HepG2 (cell line): Measurements from ENCODE around the gene PCBD2. TPM values are rescaled to one million over a fixed set of nuclear protein-coding genes. Genes with fewer than 3 reads are reported as not detected.

Experiments
- ATAC-seq: fragments of 200-7000 bp; cut with Tn5 transposase; 3 replicates; pipeline ENCODE4 v1.9.1; 2020; ENCODE audit warnings: mild to moderate bottlenecking, moderate library complexity
- BruUV-seq: library from RNA; stranded (reverse); fragments of 400-500 nt; replicated peaks from 2 replicates; lab custom pipeline; 2021; lab: Mats Ljungman, UMichigan
- CTCF ChIA-PET: fragments of 300-600 bp; formaldehyde crosslinking; extraction: SDS; loops from one replicate; lab custom pipeline; 2021; ENCODE audit warnings: low total read pairs, inconsistent platforms, low intra/inter-chr PET ratio; lab: Yijun Ruan, JAX
- POLR2A ChIA-PET: fragments of 350-600 bp; sonication (Branson Sonifier 250); formaldehyde crosslinking; loops from one replicate; lab custom pipeline; 2020; ENCODE audit warnings: antibody characterized with exemption, inconsistent platforms; lab: Yijun Ruan, JAX
- DNase-seq: peaks from one replicate; pipeline ENCODE4 v3.0.0-alpha.2; 2015; ENCODE audit warnings: low spot score
- FAIRE-seq: peaks from 3 replicates; lab custom pipeline; 2011; peaks lifted over from hg19 to GRCh38; lab: Jason Lieb, UNC
- H2AFZ ChIP-seq: one replicate; pipeline ENCODE4 v1.6.1; 2011; ENCODE audit warnings: low read length, inconsistent platforms
- H3K27ac ChIP-seq: fragments of 300-600 bp; 3 replicates; pipeline ENCODE4 v1.8.0; 2011; ENCODE audit warnings: mixed run types, mild to moderate bottlenecking, mixed read lengths, low read length, inconsistent platforms; ENCODE audit not compliant: insufficient read depth; ENCODE audit errors: extremely low read length
- H3K27me3 ChIP-seq, 2 experiments: fragments of 200-600 bp in 1 of 2; 2 replicates in 1 of 2; 3 replicates in 1 of 2; pipeline versions ENCODE4 v1.6.0 to v1.8.0; 2011; ENCODE audit warnings: low read length in 2 of 2, mild to moderate bottlenecking in 2 of 2, moderate library complexity in 2 of 2, inconsistent platforms in 1 of 2; ENCODE audit not compliant: insufficient read depth in 2 of 2, control insufficient read depth in 1 of 2
- H3K36me3 ChIP-seq, 2 experiments: fragments of 200-600 bp in 1 of 2; replicated peaks in 1 of 2; 2 replicates in 1 of 2; 3 replicates in 1 of 2; pipeline versions ENCODE4 v1.5.1 to v1.8.0; 2011; ENCODE audit warnings: low read length in 2 of 2, inconsistent platforms in 1 of 2; ENCODE audit not compliant: insufficient read depth in 2 of 2, control insufficient read depth in 1 of 2
- H3K4me1 ChIP-seq: 2 replicates; pipeline ENCODE4 v1.5.1; 2012; ENCODE audit warnings: low read length, inconsistent platforms; ENCODE audit not compliant: insufficient read depth
- H3K4me2 ChIP-seq: 2 replicates; pipeline ENCODE4 v1.6.0; 2011; ENCODE audit warnings: low read depth, low read length, inconsistent platforms
- H3K4me3 ChIP-seq, 3 experiments: fragments of 200-600 bp in 1 of 3; sonication (generic), shearing (Covaris generic) in 1 of 3; replicated peaks in 1 of 3; 2 replicates each; pipeline ENCODE4 v1.5.1; 2011 to 2016; ENCODE audit warnings: low read length in 3 of 3, inconsistent platforms in 2 of 3, low read depth in 2 of 3, mild to moderate bottlenecking in 2 of 3, control low read depth in 1 of 3, mixed read lengths in 1 of 3; ENCODE audit not compliant: insufficient read depth in 1 of 3
- H3K79me2 ChIP-seq: one replicate; pipeline ENCODE4 v1.6.1; 2011; ENCODE audit warnings: low read length, inconsistent platforms; ENCODE audit not compliant: insufficient read depth
- H3K9ac ChIP-seq: 2 replicates; pipeline ENCODE4 v1.6.0; 2011; ENCODE audit warnings: mild to moderate bottlenecking, low read depth, low read length, inconsistent platforms; ENCODE audit not compliant: insufficient read depth
- H3K9me3 ChIP-seq: 2 replicates; pipeline ENCODE4 v1.5.1; 2012; ENCODE audit warnings: mild to moderate bottlenecking, low read length
- H4K20me1 ChIP-seq: 2 replicates; pipeline ENCODE4 v1.6.0; 2011; ENCODE audit warnings: inconsistent platforms, mild to moderate bottlenecking, low read length, moderate library complexity; ENCODE audit not compliant: insufficient read depth
- AKAP8 ChIP-seq: sonication (generic); formaldehyde crosslinking; IDR thresholded peaks from 2 replicates; pipeline ENCODE4 v1.5.1; 2020; ENCODE audit warnings: mild to moderate bottlenecking, missing genetic modification reagents
- CREB3 ChIP-seq: sonication (generic); formaldehyde crosslinking; IDR thresholded peaks from 2 replicates; pipeline ENCODE4 v1.5.0; 2020; ENCODE audit warnings: missing genetic modification reagents
- CTCF ChIP-seq: sonication (generic); formaldehyde crosslinking; IDR thresholded peaks from 2 replicates; pipeline ENCODE4 v1.5.0; 2020; ENCODE audit warnings: mild to moderate bottlenecking, missing genetic modification reagents, moderate library complexity
- E2F1 ChIP-seq: sonication (generic); formaldehyde crosslinking; IDR thresholded peaks from 2 replicates; pipeline ENCODE4 v1.5.0; 2020; ENCODE audit warnings: missing genetic modification reagents
- MAFG ChIP-seq: sonication (generic); formaldehyde crosslinking; IDR thresholded peaks from 2 replicates; pipeline ENCODE4 v1.5.1; 2020; ENCODE audit warnings: mild to moderate bottlenecking, missing genetic modification reagents
- MBNL3 ChIP-seq: fragments of 250-450 bp; sonication (Bioruptor Pico); conservative IDR thresholded peaks from 2 replicates; pipeline ENCODE4 v1.8.0; 2022; ENCODE audit warnings: mild to moderate bottlenecking, inconsistent platforms
- MEF2D ChIP-seq: sonication (generic); formaldehyde crosslinking; IDR thresholded peaks from 2 replicates; pipeline ENCODE4 v1.5.1; 2020; ENCODE audit warnings: mild to moderate bottlenecking, missing genetic modification reagents
- POGZ ChIP-seq: sonication (generic); formaldehyde crosslinking; IDR thresholded peaks from 2 replicates; pipeline ENCODE4 v1.4.0; 2020; ENCODE audit warnings: mild to moderate bottlenecking, missing genetic modification reagents
- POLR2AphosphoS5 ChIP-seq: IDR thresholded peaks from 2 replicates; pipeline ENCODE4 v1.6.1; 2012; ENCODE audit warnings: low read depth, low read length
- ZFP90 ChIP-seq: sonication (generic); formaldehyde crosslinking; IDR thresholded peaks from 2 replicates; pipeline ENCODE4 v1.8.0; 2022; ENCODE audit warnings: missing genetic modification reagents, mild to moderate bottlenecking, inconsistent platforms, borderline replicate concordance
- ZHX1 ChIP-seq: sonication (generic); formaldehyde crosslinking; IDR thresholded peaks from 2 replicates; pipeline ENCODE4 v1.8.1; 2022; ENCODE audit warnings: low read depth, mild to moderate bottlenecking, missing genetic modification reagents
- ZNF17 ChIP-seq: sonication (generic); formaldehyde crosslinking; IDR thresholded peaks from 2 replicates; pipeline ENCODE4 v1.5.0; 2020; ENCODE audit warnings: mild to moderate bottlenecking, missing genetic modification reagents
- ZNF333 ChIP-seq: sonication (generic); formaldehyde crosslinking; IDR thresholded peaks from 2 replicates; pipeline ENCODE4 v1.4.0; 2020; ENCODE audit warnings: mild to moderate bottlenecking, missing genetic modification reagents, borderline replicate concordance
- ZNF414 ChIP-seq: sonication (generic); formaldehyde crosslinking; IDR thresholded peaks from 2 replicates; pipeline ENCODE4 v1.5.0; 2020; ENCODE audit warnings: missing genetic modification reagents
- ZNF562 ChIP-seq: sonication (generic); formaldehyde crosslinking; IDR thresholded peaks from 2 replicates; pipeline ENCODE4 v1.8.0; 2022; ENCODE audit warnings: missing genetic modification reagents, borderline replicate concordance
- WGBS: methylation state at CpG from one replicate; pipeline ENCODE4 v1.1.6; 2017; ENCODE audit warnings: low lambda C conversion rate; 5-methylcytosine and 5-hydroxymethylcytosine counted together
- in situ Hi-C: cut with HindIII; loops from 2 replicates; pipeline ENCODE4 v1.10.0; 2017; ENCODE audit warnings: low pct_unique_long_range_greater_than_20kb; ENCODE audit not compliant: extremely low pct_ligation_motif_present
- intact Hi-C: fragments of 100-400 bp; cut with micrococcal nuclease; formaldehyde crosslinking; loops from one replicate; pipeline ENCODE4 v1.10.0; 2022; ENCODE audit not compliant: unreplicated experiment
- polyA plus RNA-seq, 8 experiments: library from polyadenylated mRNA; depleted of rRNA in 3 of 8; stranded (reverse) in 7 of 8; unstranded in 1 of 8; fragments of >200 nt; fragmentation: Illumina TruSeq in 4 of 8; extraction: Trizol in 4 of 8; gene quantifications; 2 replicates each; pipeline versions ENCODE4 v1.2.1 to v1.2.3, GENCODE V29; 2011 to 2016; ENCODE audit warnings: low read depth in 4 of 8, missing spikeins in 1 of 8, mixed read lengths in 1 of 8; ENCODE audit not compliant: insufficient read depth in 1 of 8
- total RNA-seq, 5 experiments: library from RNA; depleted of rRNA; stranded (reverse); fragments of >200 nt; fragmentation: Illumina TruSeq; extraction: Trizol; gene quantifications; 2 replicates each; pipeline ENCODE4 v1.2.3, GENCODE V29; 2016; ENCODE audit warnings: low read depth in 1 of 5

PCBD2 gene
- total and polyA plus RNA-seq, 2 of the 13 experiments (the other 11 are each of a cell fraction or from before 2014, with no cell fraction given): 5.5 to 12.0 TPM

- no peak for TF ChIP-seq E2F1 (CRISPR knock-in tag)
- TF ChIP-seq, all 625 proteins: peak for 0
These were observed 62.7 kb downstream of the PCBD2 start, which contains the start of gene CATSPER3 (continued) for GRCh38 chr5:134967607-134968006.

- ChIA-PET CTCF (no interaction called here), POLR2A (no interaction called here)
- Histone ChIP-seq H3K4me2 (no peak overlapping the region), H3K79me2 (no peaks in the 10 kb centered on the region), H2AFZ (no peak overlapping the region), H3K9ac (no peak overlapping the region), H3K36me3 (no peaks in the 10 kb centered on the region; a peak in 1 of 5 replicates), H3K27me3 (no peaks in the 10 kb centered on the region), H3K9me3 (no peaks in the 10 kb centered on the region), H3K4me3 (no peak overlapping the region), H3K4me1 (peaks cover 30% of the 10 kb centered on the region), H3K27ac (no peak overlapping the region), H4K20me1 (no peaks in the 10 kb centered on the region)
- ATAC-seq (no peak), FAIRE-seq (no peak), DNase-seq (no peak)
- in situ Hi-C loops (no loop called here), intact Hi-C loops (loop anchor here (5.0 kb wide), 1 partner anchor 64 kb away; the partner anchor contains the start of gene PITX1)
- WGBS: 95% methylated on average over 3 of the region's 3 CpGs
- no TSS peak for BruUV-seq
- TF ChIP-seq ZNF414: no peak
- TF ChIP-seq CREB3 (CRISPR knock-in tag): no peak
- TF ChIP-seq ZNF562 (CRISPR knock-in tag): no peak
- no peak for TF ChIP-seq MAFG (CRISPR knock-in tag)
- no peak for TF ChIP-seq AKAP8 (CRISPR knock-in tag)
- TF ChIP-seq CTCF (CRISPR knock-in tag): no peak
- TF ChIP-seq POLR2AphosphoS5: no peak
- TF ChIP-seq MBNL3 (CRISPR knock-in tag): no peak
- TF ChIP-seq ZNF17 (CRISPR knock-in tag): no peak
- TF ChIP-seq MEF2D: no peak
- no peak for TF ChIP-seq ZFP90 (CRISPR knock-in tag)
- TF ChIP-seq ZHX1 (CRISPR knock-in tag): no peak
- TF ChIP-seq POGZ: no peak
- TF ChIP-seq ZNF333 (CRISPR knock-in tag): no peak
These were observed 63.1 kb downstream of the PCBD2 start for GRCh38 chr5:134968055-134968454.
